DMS 273 (cell line): ENCODE measurements around the gene MAGEC2.

ENCODE experiments used
- DNase-seq: peaks from one replicate; lab custom pipeline; 2025; ENCODE audit not compliant: unreplicated experiment; lab: John Stamatoyannopoulos, UW

MAGEC2 gene, protein sequence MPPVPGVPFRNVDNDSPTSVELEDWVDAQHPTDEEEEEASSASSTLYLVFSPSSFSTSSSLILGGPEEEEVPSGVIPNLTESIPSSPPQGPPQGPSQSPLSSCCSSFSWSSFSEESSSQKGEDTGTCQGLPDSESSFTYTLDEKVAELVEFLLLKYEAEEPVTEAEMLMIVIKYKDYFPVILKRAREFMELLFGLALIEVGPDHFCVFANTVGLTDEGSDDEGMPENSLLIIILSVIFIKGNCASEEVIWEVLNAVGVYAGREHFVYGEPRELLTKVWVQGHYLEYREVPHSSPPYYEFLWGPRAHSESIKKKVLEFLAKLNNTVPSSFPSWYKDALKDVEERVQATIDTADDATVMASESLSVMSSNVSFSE

GRCh38 chrX:142204522-142205433 lies at the start of gene MAGEC2:
TSS of gene MAGEC2 (minus strand) at chrX:142205290. CDS start at chrX:142203987, 1,303 bp downstream.
- peak; percentile 6 for DNase-seq

DNA sequence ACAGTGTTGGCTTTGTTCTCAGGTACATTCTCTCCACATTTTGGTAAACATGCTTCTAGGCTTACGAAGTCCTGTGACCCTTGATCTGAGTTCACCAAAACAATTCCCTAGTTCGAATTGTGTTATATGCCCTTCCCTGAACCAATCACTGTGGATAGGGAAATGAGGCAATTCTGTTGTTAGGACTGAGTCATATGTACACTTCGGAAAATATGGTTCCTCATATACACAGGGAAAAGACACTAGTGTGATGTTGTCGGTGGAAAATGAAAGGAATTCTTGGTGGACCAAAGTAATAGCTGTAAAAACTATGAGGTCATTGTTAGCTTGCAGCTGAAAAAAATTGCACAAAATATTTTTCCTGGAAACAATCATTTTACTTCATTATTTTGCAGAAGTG lies 46.6 kb upstream of the MAGEC2 start:
- DNase-seq, result no peak

GRCh38 chrX:142251202-142251601 lies 46.1 kb upstream of the MAGEC2 start:
- no peak for DNase-seq

DNA sequence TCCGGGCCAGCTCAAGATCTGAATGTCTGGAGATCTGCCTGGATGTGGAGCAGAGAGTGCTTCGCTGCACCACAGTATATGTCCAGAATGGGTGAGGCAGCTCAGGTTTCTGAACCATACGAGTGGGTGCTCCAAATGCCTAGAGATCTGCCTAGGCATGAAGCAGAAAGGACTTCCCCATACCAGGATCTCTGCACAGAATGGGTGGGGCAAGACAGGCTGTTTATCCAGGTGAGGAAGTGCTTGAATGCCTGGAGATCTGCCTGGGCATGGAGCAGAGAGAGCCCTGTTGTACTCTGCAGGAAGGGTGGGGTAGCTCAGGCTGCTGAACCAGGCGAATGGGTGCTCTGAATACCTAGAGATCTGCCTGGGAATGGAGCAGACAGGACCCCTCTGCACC lies 45.4 kb upstream of the MAGEC2 start:
- DNase-seq, result no peak

DNA sequence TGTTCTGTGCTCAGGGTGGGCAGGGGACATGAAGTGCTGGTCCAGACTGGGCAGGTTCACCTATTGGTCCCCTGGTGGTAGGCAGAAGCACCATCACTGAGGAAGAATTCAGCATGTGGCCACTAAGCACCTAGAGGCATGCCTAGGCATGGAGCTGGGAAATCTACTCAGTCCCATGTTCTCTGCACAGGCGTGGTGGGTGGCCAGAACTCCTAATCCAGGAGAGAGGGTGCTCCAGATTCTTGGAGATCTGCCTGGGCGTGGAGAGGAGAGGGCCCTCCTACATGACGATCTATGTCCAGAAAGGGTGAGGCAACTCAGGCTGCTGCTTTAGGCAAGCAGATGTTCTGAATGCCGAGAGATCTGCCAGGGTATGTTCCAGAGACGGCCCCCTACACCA lies 44.6 kb upstream of the MAGEC2 start:
- no peak for DNase-seq

DNA sequence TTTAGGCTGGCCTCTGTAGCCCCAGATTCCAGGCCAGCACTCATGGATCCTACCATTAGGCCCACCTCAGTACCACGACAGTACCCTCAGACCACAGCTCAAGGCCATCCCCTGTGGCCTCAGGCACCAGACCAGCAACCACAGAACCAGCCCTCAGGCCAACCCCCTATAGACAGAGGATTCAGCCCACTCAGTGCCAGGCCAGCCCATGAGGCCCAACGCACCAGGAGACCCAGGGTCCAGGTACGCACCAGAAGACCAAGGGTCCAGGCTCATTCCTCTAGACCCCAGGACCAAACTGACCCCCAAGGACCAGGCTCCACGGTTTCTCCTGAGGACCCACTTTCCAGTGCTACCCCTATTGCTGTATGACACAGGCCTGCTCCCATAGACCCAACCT lies 39.5 kb upstream of the MAGEC2 start:
- DNase-seq, result no peak

DNA sequence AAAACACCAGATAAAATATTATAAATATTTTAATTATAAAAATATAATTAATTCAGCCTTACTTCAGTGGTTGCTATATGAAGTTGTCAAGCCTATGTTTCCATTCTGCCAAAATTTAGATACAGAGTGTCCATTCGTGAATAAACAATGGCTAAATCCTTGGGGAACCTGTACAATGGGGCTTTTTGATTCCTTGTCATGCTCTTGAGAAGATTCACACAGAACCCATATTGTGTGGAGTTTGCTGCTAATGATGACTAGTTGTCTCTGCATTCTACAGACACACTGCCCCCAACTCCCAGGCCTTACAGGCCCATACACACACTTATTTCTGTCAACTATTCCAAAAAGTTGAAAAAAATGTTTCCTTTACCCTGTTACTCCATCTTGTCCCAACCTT lies 33.4 kb upstream of the MAGEC2 start:
- DNase-seq, result no peak

DNA sequence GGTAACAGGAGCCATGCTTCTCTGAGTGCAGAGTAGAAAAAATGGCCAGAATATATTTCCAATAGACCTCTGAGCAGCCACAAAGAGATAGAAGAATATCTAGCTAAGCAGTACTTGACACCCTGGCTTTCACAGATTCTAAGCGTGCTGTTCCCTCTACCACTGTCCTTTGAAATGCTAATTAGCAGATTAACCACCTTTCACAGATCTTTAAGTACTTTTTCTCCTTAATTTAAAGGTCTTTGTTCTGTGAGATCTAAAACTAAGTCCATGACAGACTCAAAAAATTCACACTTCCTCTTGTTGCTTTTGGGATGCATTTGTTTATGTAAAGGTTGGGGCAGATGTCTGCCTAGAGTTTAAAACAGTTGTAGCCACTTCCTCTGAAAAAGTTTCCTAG lies 28.3 kb upstream of the MAGEC2 start:
- no peak for DNase-seq

- DNase-seq, result no peak
Observed at GRCh38 chrX:142214081-142214480, 9.0 kb upstream of the MAGEC2 start.

DNA sequence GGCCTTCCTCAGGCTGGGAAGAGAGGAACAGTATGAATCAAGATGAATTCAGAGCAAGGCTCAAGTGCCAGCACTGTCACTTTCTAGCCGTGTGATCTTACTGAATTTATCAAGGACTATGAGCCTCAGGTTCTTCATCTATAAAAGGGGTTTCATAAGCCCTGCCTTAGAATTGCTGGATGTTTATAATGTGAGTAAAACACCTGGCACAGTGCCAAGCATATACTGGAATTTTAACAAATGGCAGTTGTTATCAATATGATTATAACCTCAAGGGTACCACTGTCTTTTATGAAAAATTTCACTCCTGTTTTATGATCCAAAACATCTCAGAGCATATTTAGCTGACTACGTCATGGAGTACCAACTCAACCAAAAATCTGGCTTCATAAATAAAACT lies 4.0 kb downstream of the MAGEC2 start:
- DNase-seq, result peak; percentile 15

DNA sequence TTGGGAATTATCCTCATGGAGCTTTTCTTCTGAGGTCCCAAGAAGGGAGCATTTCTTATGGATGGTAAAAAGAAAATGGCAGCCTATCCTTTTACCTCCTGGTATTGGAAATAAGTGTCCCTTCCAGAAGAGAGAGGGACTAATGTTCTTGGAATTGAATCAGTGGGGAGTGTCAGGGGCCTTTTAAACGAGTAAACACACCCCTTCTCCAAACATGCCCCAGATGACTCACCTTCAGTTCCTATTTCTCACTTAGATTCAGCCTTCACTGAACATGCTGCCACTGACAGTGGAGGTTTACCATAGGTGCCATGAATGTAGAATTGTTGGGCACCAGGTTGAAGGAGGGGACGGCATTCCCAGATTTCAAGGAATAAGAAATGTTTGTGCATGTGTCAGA lies 19.0 kb downstream of the MAGEC2 start:
- DNase-seq, result no peak

GRCh38 chrX:142184756-142185602 lies 20.1 kb downstream of the MAGEC2 start:
- DNase-seq, result no peak

GRCh38 chrX:142156567-142156966 lies 48.5 kb downstream of the MAGEC2 start:
- no peak for DNase-seq
